Stimulated activated CD8-positive, alpha-beta memory T cell treated with anti-CD3 and anti-CD28 coated beads, Interleukin-7, amount 100 ng/mL, for 1 hour (primary cell): Measurements from ENCODE around the gene EPHA7.

Experiments
- DNase-seq, 2 donors: peaks; one replicate each; pipeline ENCODE4 v3.0.0-alpha.2; 2020; ENCODE audit warnings: low read depth in 2 of 2

The EPHA7 gene

DNA sequence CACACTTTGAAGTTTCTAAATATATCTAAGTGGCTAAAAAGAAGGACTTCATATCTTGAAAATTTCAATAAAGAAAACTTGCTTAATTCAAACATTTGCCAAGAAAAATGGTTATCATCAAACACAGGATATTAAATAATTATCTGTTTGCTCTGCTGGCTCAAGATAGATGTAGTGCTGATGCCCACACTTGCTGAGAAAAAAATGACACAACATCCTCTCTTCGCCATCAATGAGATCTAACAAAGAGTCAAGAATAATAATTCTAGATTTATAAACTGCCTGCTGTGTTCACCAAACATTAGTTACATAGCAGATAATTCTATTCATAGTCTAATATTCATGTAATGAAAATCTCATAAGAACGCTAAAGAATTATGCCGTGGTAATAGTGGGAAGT is 93.6 kb downstream of the EPHA7 start:
- DNase-seq: no peak

GRCh38 chr6:93323630-93324029 is 95.7 kb downstream of the EPHA7 start:
- no peak for DNase-seq

DNA sequence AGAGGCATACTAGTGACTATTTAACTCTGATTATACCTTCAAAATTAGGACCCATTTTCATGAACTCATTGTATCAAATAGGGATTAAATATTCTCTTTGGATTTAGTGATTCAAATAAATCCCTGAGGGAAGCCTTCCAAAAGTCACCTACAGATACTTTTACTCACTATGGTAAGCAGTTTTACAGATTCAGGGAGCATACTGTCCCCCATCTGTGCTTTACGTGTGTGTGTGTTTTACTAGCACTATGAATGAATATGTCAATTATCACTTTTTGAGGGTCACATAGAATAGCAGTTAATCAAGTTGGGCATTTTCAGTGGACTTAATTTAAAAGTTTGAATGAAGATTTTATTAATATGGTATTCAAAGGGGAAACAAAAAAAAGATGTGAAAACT is 96.7 kb downstream of the EPHA7 start:
- DNase-seq: no peak

- DNase-seq: no peak
These were observed 100.1 kb downstream of the EPHA7 start for GRCh38 chr6:93319304-93319703.

DNA sequence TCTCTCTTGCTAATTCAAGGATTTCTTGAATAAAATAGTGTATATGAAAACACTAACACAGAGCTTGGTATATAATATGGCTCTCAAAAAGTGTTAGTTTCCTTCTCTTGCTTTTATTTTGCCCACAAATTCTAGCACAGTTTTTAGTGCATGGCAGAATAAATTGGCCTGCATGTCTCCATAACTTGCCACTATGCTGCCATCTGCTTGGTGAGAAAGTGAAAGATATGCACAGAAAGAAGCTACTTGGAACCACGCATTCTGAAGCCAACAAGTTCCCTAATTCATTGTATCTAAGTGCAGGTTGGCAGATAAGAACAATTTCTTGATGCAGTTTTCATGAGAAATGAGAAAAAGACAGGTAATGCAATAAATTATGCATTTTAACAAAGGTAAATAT is 101.2 kb downstream of the EPHA7 start:
- no peak for DNase-seq

GRCh38 chr6:93317592-93317991 is 101.8 kb downstream of the EPHA7 start:
- no peak for DNase-seq

- DNase-seq: no peak
These were observed 111.6 kb downstream of the EPHA7 start for GRCh38 chr6:93307505-93308409.

DNA sequence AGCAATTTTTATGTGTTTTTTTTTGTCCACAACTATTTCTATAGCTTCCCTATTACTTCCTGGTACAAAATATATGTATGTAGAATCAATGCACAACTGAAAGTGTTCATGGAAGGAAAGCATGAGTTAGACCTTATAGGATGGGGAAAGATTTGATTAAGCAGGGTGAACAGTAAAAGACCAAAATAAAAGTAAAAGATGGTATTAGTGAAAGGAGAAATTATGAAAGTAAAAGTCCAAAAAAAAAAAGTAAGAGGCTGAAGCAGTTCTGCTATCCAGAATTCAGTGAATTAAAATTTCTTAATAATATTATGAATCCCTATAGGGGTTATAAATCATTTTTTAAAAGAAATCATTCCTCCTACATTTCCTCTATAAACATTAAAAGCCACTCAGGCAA is 114.3 kb downstream of the EPHA7 start:
- no peak for DNase-seq

GRCh38 chr6:93304505-93304904 is 114.9 kb downstream of the EPHA7 start:
- no peak for DNase-seq

DNA sequence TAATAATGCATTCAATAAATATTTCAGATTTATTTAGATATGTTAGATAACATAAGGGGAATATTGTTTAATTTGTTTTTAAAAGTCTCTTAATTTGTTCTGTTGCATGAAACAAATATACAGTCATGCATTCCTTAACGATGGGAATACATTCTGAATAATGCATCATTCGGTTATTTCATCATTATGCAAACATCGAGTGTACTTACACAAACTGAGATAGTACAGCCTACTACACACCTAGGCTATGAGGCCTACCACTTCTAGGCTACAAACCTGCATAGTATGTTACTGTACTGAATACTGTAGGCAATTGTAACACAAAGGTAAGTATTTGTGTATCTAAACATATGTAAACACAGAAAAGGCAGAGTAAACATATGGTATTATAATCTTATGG is 118.7 kb downstream of the EPHA7 start:
- no peak for DNase-seq

- DNase-seq: no peak
These were observed 119.7 kb downstream of the EPHA7 start for GRCh38 chr6:93299622-93300021.

GRCh38 chr6:93295631-93296030 is 123.7 kb downstream of the EPHA7 start:
- DNase-seq: no peak

DNA sequence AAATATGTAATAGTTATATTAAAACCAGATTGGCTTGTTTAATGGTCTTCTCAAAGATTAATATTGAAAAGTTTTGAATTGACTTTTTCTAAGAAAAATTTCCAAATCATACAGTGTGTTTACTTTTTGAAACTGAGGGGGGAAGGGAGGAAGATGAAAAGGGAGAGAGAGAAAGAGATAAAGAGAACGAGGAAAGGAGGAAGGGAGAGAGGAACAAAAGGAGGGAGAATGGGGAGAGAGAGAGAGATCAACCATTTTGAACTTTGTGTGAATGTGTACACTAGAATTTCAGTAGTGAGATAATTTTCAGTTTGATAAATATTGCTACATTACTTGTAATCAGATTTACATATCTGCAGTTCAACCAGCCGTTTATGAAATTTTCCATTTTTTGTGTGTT is 124.5 kb downstream of the EPHA7 start:
- no peak for DNase-seq

DNA sequence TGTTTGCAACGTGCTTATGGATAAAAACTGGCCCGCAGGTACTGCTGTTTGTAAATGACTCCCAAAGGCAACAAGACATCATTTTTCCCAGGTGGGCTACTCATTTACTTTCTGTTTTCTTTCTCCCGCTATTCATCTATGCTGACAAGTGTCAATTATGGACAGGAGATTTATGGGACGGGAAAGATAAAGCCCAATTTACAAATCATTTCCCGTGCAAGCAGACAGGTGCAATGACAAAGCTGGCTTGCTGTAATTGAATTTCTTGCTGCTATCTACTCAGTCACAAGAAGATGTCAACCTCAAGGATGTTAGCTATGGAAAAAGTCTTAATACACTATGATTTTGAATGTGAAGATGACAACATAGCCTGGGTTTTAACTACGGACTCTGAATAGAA is 125.5 kb downstream of the EPHA7 start:
- DNase-seq: no peak

DNA sequence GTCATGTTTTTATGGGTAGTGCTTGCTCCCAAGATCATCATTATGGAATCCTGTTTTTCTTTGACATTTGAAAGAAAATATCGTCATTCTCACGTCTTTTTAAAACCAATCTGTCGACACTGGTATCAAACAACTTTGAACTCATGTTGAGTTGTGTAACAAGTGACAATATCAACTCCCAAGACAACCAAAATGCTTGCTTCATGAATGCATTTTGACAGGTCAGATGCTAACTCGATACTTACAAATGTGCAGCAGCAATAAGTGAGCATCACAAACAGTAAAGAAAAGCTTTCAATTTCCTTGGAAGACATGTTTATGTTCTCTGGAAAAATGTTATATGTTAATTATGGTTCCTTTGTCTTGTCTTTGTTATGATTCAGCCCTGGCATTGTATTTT is 125.9 kb downstream of the EPHA7 start:
- no peak for DNase-seq

DNA sequence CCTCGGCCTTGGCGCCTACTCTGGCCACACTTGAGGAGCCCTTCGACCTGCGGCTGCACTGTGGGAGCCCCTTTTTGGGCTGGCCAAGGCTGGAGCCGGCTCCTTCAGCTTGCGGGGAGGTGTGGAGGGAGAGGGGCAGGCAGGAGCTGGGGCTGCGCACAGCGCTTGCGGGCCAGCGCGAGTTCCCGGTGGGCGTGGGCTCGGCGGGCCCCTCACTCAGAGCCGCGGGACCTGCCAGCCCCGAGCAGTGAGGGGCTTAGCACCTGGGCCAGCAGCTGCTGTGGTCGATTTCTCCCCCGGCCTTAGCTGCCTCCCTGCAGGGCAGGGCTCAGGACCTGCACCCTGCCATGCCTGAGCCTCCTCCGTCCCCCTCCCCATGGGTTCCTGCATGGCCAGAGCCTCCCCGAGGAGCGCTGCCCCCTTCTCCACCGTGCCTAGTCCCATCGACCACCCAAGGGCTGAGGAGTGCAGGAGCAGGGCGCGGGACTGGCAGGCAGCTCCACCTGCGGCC is 136.8 kb downstream of the EPHA7 start:
- no peak for DNase-seq

- DNase-seq: no peak
These were observed 141.1 kb downstream of the EPHA7 start for GRCh38 chr6:93278241-93278640.

GRCh38 chr6:93272896-93273295 is 146.5 kb downstream of the EPHA7 start:
- DNase-seq: no peak

DNA sequence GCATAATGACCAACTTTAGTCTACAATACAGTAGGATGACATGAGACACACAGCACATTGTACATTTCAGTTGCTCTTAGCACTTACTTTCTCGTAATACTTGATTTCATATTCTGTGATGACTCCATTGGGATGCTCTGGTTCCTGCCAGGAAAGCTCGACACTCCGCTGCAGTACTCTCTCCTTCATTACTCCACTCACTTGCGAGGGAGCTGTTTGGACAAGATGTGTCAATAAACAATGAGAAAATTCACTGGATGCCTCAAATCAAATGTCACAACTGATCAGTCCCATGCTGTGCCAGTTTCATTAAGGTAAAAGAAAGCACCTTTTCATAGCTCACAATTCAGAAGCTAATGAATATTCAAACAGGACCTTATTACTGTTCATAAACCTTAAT is 147.1 kb downstream of the EPHA7 start:
- DNase-seq: no peak

- no peak for DNase-seq
These were observed 153.1 kb downstream of the EPHA7 start for GRCh38 chr6:93266116-93266817.

- DNase-seq: no peak
These were observed 158.5 kb downstream of the EPHA7 start for GRCh38 chr6:93260881-93261280.

GRCh38 chr6:93259332-93259731 is 160.0 kb downstream of the EPHA7 start:
- DNase-seq: no peak

GRCh38 chr6:93252930-93253329 is 166.4 kb downstream of the EPHA7 start:
- DNase-seq: no peak
